Endothelial cell of umbilical vein (primary cell): ENCODE measurements around the gene FZD7. TPM values are rescaled to one million over a fixed set of nuclear protein-coding genes. Genes with fewer than 3 reads are reported as not detected.

Source experiments
- BruUV-seq: library from RNA; stranded (reverse); fragments of 400-500 nt; replicated peaks from 2 replicates; lab custom pipeline; 2021; lab: Mats Ljungman, UMichigan
- CTCF ChIA-PET: fragments of 300-600, 350-600 bp; sonication (Branson Sonifier 250); formaldehyde crosslinking; loops from one replicate; lab custom pipeline; 2021; ENCODE audit warnings: antibody characterized with exemption, inconsistent platforms; lab: Charles Lee
- POLR2A ChIA-PET: fragments of 300-600, 350-600 bp; sonication (Branson Sonifier 250); formaldehyde crosslinking; loops from one replicate; lab custom pipeline; 2021; ENCODE audit warnings: antibody characterized with exemption, inconsistent platforms; lab: Charles Lee
- DNase-seq: peaks from one replicate; pipeline ENCODE4 v3.0.0-alpha.2; 2011; ENCODE audit warnings: low read depth, low spot score
- FAIRE-seq: peaks from 2 replicates; lab custom pipeline; 2011; peaks lifted over from hg19 to GRCh38; lab: Jason Lieb, UNC
- H2AFZ ChIP-seq: 2 replicates; pipeline ENCODE4 v1.6.0; 2012; ENCODE audit warnings: low read depth, low read length, control low read depth, inconsistent platforms
- H3K27ac ChIP-seq: 2 replicates; pipeline ENCODE4 v1.5.1; 2011; ENCODE audit warnings: low read depth, mild to moderate bottlenecking, control low read depth, low read length, moderate library complexity; ENCODE audit not compliant: insufficient read depth
- H3K27me3 ChIP-seq, 2 experiments: 2 replicates each; pipeline versions ENCODE4 v1.6.0 to v1.6.1; 2011; ENCODE audit warnings: low read length in 2 of 2, mixed read lengths in 1 of 2; ENCODE audit not compliant: control insufficient read depth in 2 of 2, insufficient read depth in 2 of 2
- H3K36me3 ChIP-seq, 2 experiments: 2 replicates in 1 of 2; 3 replicates in 1 of 2; pipeline ENCODE4 v1.5.1; 2011; ENCODE audit warnings: low read length in 2 of 2, mild to moderate bottlenecking in 1 of 2, moderate library complexity in 1 of 2; ENCODE audit not compliant: control insufficient read depth in 2 of 2, insufficient read depth in 2 of 2; ENCODE audit errors: extremely low read depth in 1 of 2
- H3K4me1 ChIP-seq: 3 replicates; pipeline ENCODE4 v1.5.1; 2011; ENCODE audit warnings: mild to moderate bottlenecking, low read length; ENCODE audit not compliant: control insufficient read depth, insufficient read depth; ENCODE audit errors: extremely low read depth
- H3K4me2 ChIP-seq: 2 replicates; pipeline ENCODE4 v1.6.1; 2011; ENCODE audit warnings: low read length, control low read depth, mixed read lengths; ENCODE audit not compliant: insufficient read depth
- H3K4me3 ChIP-seq, 3 experiments: fragments of 200-600 bp in 1 of 3; sonication (generic), shearing (Covaris generic) in 1 of 3; replicated peaks in 1 of 3; 2 replicates each; pipeline ENCODE4 v1.5.1; 2011 to 2016; ENCODE audit warnings: control low read depth in 3 of 3, low read length in 3 of 3, mild to moderate bottlenecking in 2 of 3, inconsistent platforms in 1 of 3, low read depth in 1 of 3, moderate library complexity in 1 of 3; ENCODE audit not compliant: insufficient read depth in 1 of 3
- H3K79me2 ChIP-seq: 2 replicates; pipeline ENCODE4 v1.6.0; 2012; ENCODE audit warnings: low read length, inconsistent platforms; ENCODE audit not compliant: control insufficient read depth, insufficient read depth
- H3K9ac ChIP-seq: replicated peaks from 2 replicates; pipeline ENCODE3; 2011; ENCODE audit warnings: low read length, control low read depth; ENCODE audit not compliant: insufficient read depth; ENCODE audit errors: extremely low read depth
- H3K9me1 ChIP-seq: replicated peaks from 3 replicates; pipeline ENCODE4 v1.6.0; 2011; ENCODE audit warnings: mild to moderate bottlenecking, low read length; ENCODE audit not compliant: control insufficient read depth, insufficient read depth; ENCODE audit errors: extremely low read depth
- H3K9me3 ChIP-seq: replicated peaks from 2 replicates; pipeline ENCODE4 v1.5.1; 2012; ENCODE audit warnings: low read length, inconsistent platforms; ENCODE audit not compliant: control insufficient read depth, insufficient read depth
- H4K20me1 ChIP-seq: replicated peaks from 2 replicates; pipeline ENCODE3; 2011; ENCODE audit warnings: mild to moderate bottlenecking, low read length; ENCODE audit not compliant: control insufficient read depth, insufficient read depth; ENCODE audit errors: extremely low read depth
- EZH2 ChIP-seq: IDR thresholded peaks from 2 replicates; pipeline ENCODE4 v1.6.1; 2012; ENCODE audit warnings: borderline replicate concordance, low read depth, mild to moderate bottlenecking, moderate library complexity, low read length, inconsistent platforms; ENCODE audit not compliant: severe bottlenecking
- FOS ChIP-seq: IDR thresholded peaks from 2 replicates; pipeline ENCODE4 v1.6.1; 2011; ENCODE audit warnings: mild to moderate bottlenecking, low read length, moderate library complexity, borderline replicate concordance; ENCODE audit not compliant: insufficient read depth
- GATA2 ChIP-seq: IDR thresholded peaks from 2 replicates; pipeline ENCODE4 v1.7.0; 2011; ENCODE audit warnings: low read depth, mild to moderate bottlenecking, moderate library complexity, mixed read lengths, low read length; ENCODE audit not compliant: insufficient read length, insufficient read depth
- JUN ChIP-seq: IDR thresholded peaks from 2 replicates; pipeline ENCODE4 v1.6.1; 2011; ENCODE audit warnings: borderline replicate concordance, low read depth; ENCODE audit not compliant: insufficient read length, insufficient read depth
- MYC ChIP-seq: IDR thresholded peaks from one replicate; pipeline ENCODE4 v1.6.1; 2011; ENCODE audit warnings: mild to moderate bottlenecking, low read depth, low read length
- POLR2A ChIP-seq: IDR thresholded peaks from 2 replicates; pipeline ENCODE4 v1.6.1; 2012; ENCODE audit warnings: low read depth, mild to moderate bottlenecking, control low read depth, low read length
- POLR2AphosphoS5 ChIP-seq: IDR thresholded peaks from 2 replicates; pipeline ENCODE4 v1.6.1; 2012; ENCODE audit warnings: low read depth, mild to moderate bottlenecking, control low read depth, low read length, moderate library complexity; ENCODE audit not compliant: insufficient read depth
- dilution Hi-C: fragments of 300-500 bp; cut with MboI; formaldehyde crosslinking; loops from one replicate; pipeline ENCODE4 v1.15.0; 2019; ENCODE audit warnings: low sequenced_read_pairs; ENCODE audit not compliant: extremely low pct_ligation_motif_present
- intact Hi-C: fragments of 100-400 bp; cut with micrococcal nuclease; formaldehyde crosslinking; loops from one replicate; pipeline ENCODE4 v1.10.0; 2022
- polyA plus RNA-seq, 4 experiments: library from polyadenylated mRNA; depleted of rRNA in 3 of 4; stranded (reverse) in 3 of 4; unstranded in 1 of 4; fragments of >200 nt; gene quantifications; 2 replicates each; pipeline versions ENCODE4 v1.2.1 to v1.2.3, GENCODE V29; 2011 to 2012; ENCODE audit warnings: missing spikeins in 1 of 4
- total RNA-seq: library from RNA; stranded (reverse); gene quantifications from 2 replicates; pipeline ENCODE4 v1.2.3, GENCODE V29; 2021
- TF ChIP-seq, protein P1 (sequence below): IDR thresholded peaks from 2 replicates; pipeline ENCODE4 v1.6.1; 2011; ENCODE audit not compliant: insufficient read depth, insufficient read length
- TF ChIP-seq, protein P2 (sequence below), 2 donors: IDR thresholded peaks; 1 replicate in 1 of 2; 2 replicates in 1 of 2; pipeline ENCODE4 v1.5.1; 2011; ENCODE audit warnings: low read length in 2 of 2, mild to moderate bottlenecking in 2 of 2, moderate library complexity in 2 of 2, control low read depth in 1 of 2, inconsistent platforms in 1 of 2, low read depth in 1 of 2; ENCODE audit not compliant: insufficient read depth in 1 of 2; ENCODE audit errors: extremely low read depth in 1 of 2

FZD7 gene
- total and polyA plus RNA-seq, 2 donors (not counting 3 experiments of a cell fraction or from before 2014, with no cell fraction given): 0.15 to 0.29 TPM

DNA sequence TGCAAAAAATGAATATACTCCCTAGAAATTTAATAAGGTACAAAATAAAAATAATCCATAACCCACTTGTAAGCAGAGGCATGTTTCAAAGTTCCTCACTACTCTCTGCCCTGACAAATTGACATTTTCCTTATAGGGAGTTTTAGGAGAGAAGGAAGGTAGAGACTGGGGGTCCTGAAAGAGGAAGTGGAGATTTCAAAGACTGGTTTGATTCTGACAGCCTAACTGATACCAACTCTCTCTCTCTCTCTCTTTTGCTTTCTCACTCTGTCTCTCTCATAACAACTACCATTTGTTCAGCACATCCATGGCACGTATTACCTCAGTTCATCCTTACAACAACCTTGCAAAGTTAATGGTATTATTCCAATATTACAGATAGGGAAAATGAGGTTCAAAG, 18.6 kb downstream of the FZD7 start:
- Histone ChIP-seq H3K36me3 (no peaks in the 10 kb centered on the region), H3K4me1 (no peaks in the 10 kb centered on the region), H3K27me3 (peaks cover 18 to 22% of the 10 kb centered on the region in 2 experiments), H3K4me2 (no peak overlapping the region), H4K20me1 (no peaks in the 10 kb centered on the region), H3K9ac (no peak overlapping the region), H3K79me2 (no peaks in the 10 kb centered on the region), H2AFZ (no peak overlapping the region), H3K27ac (no peak overlapping the region), H3K9me1 (no peaks in the 10 kb centered on the region), H3K9me3 (no peaks in the 10 kb centered on the region), H3K4me3 (no peak overlapping the region)
- no peak for TF ChIP-seq GATA2
- no peak for TF ChIP-seq EZH2
- TF ChIP-seq MYC: no peak
- TF ChIP-seq POLR2AphosphoS5: no peak
- TF ChIP-seq, protein P1, sequence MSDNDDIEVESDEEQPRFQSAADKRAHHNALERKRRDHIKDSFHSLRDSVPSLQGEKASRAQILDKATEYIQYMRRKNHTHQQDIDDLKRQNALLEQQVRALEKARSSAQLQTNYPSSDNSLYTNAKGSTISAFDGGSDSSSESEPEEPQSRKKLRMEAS: no peak
- TF ChIP-seq FOS: no peak
- no peak for TF ChIP-seq POLR2A
- TF ChIP-seq, protein P2, sequence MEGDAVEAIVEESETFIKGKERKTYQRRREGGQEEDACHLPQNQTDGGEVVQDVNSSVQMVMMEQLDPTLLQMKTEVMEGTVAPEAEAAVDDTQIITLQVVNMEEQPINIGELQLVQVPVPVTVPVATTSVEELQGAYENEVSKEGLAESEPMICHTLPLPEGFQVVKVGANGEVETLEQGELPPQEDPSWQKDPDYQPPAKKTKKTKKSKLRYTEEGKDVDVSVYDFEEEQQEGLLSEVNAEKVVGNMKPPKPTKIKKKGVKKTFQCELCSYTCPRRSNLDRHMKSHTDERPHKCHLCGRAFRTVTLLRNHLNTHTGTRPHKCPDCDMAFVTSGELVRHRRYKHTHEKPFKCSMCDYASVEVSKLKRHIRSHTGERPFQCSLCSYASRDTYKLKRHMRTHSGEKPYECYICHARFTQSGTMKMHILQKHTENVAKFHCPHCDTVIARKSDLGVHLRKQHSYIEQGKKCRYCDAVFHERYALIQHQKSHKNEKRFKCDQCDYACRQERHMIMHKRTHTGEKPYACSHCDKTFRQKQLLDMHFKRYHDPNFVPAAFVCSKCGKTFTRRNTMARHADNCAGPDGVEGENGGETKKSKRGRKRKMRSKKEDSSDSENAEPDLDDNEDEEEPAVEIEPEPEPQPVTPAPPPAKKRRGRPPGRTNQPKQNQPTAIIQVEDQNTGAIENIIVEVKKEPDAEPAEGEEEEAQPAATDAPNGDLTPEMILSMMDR (IDR thresholded peaks at IDR 0.05; ENCODE audit: extremely low read depth in 1 of 2, insufficient read depth in 1 of 2, low read depth in 1 of 2, low read length in 2 of 2): no peak
- TF ChIP-seq JUN: no peak
- DNase-seq (no peak), FAIRE-seq (no peak)
- intact Hi-C loops (no loop called here), dilution Hi-C loops (no loop called here)
- no TSS peak for BruUV-seq
- POLR2A ChIA-PET: no interaction called here
- CTCF ChIA-PET: no interaction called here
